GM10266 (cell line): ENCODE results near the gene ZBTB39.

Experiments used
- DNase-seq: peaks from one replicate; pipeline ENCODE4 v3.0.0; 2012; ENCODE audit errors: extremely low spot score
- TF ChIP-seq, protein P1 (sequence below): IDR thresholded peaks from 2 replicates; pipeline ENCODE4 v1.5.1; 2012; ENCODE audit warnings: mild to moderate bottlenecking, low read depth; ENCODE audit not compliant: control insufficient read depth, insufficient read depth; ENCODE audit errors: missing control alignments

The ZBTB39 gene

DNA sequence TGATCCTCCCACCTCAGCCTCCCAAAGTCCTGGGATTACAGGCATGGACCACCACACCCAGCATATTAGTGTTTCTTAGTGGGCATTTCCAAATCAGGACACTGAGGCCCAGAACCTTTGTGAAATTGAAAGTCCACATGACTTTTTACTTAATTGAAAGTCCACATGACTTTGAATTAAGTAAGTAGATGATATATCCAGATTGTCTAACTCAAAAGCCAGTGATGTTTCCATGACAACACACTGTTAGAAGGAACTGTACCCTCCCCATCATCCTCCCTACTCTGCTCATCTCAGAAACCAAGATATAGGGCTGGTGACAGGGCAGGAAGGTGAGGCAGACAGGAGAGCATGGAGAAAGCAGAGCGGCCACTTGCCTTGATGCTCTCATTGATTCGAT lies 36.3 kb upstream of the ZBTB39 start:
- DNase-seq, result no peak
- TF ChIP-seq, protein P1, sequence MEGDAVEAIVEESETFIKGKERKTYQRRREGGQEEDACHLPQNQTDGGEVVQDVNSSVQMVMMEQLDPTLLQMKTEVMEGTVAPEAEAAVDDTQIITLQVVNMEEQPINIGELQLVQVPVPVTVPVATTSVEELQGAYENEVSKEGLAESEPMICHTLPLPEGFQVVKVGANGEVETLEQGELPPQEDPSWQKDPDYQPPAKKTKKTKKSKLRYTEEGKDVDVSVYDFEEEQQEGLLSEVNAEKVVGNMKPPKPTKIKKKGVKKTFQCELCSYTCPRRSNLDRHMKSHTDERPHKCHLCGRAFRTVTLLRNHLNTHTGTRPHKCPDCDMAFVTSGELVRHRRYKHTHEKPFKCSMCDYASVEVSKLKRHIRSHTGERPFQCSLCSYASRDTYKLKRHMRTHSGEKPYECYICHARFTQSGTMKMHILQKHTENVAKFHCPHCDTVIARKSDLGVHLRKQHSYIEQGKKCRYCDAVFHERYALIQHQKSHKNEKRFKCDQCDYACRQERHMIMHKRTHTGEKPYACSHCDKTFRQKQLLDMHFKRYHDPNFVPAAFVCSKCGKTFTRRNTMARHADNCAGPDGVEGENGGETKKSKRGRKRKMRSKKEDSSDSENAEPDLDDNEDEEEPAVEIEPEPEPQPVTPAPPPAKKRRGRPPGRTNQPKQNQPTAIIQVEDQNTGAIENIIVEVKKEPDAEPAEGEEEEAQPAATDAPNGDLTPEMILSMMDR, result no peak

DNA sequence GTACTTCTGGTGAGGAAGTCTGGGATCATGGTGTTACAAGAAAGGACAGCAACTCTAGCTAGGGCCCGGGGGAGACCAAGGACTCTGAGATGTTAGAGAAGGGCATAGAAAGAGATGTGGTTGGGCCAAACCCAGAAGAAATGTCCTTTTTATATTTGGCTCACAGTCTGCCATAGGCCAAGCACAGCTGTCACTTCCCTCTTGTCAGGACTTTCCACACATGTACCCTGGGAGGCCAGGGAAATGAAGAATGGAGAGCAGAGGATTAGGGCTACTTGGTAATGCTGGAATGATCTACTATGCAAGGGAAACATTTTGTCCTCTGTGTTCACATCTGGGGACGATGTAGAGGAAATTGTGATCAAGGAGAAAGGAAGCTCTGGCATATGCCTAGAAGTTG lies 34.4 kb upstream of the ZBTB39 start:
- DNase-seq, result no peak
- TF ChIP-seq, protein P1, result no peak

DNA sequence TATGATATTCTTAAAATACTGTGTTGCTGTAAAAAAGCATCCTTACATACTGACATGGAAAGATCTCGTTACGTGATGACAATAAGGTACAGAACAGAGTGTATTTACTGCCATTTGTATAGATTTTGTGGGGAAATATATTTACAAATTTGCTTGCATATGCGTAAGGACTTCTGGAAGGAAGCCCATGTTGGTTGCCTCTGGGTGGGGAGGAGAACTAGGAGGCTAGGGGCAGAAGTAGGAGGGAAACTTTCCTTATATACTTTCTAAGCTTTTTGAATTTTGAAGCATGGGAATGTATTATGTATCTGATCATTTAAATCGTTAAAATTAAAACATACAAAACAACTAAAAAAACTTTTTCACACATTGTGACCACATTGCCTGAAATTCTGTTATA lies 33.9 kb upstream of the ZBTB39 start:
- TF ChIP-seq, protein P1, result no peak

DNA sequence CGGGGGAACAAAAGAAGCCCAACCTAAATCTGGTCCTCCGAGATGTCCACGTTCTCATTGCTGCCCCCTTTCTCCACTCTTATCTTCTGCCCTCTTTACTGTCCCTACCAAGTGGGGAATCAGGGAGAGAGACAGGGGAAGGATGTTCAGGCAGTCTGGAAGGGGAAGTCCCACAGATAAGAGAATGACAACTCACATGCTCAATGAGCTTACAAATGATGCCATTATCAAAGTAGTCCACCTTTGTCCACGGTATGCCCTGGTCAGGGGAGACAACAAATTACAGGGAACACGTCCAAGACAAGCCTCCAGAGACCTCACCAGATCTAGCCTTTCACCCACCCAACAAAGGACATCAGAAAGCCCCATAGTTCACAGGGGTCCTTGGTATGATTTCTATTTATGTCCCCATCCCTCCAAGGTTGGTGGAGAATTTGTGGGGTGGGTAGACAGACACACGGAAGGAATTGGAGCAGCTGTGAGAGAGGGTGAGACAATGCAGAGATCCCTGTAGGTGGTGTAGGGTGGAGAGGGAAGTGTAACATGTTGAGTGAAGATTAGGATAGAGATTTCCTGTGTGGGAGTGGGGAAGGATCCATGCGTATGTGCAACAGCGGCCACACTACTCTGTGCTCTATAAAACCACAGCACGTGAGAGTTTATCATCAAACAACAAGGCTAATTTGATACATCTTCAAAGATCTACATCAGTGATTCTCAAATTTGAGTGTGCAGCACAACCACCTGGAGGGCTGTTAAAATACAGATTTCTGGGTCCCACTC lies 32.9 kb upstream of the ZBTB39 start:
- TF ChIP-seq, protein P1, result no peak
- no peak for DNase-seq

More for the DNA sequence above, 33.9 kb upstream of the ZBTB39 start:
- no peak for DNase-seq

DNA sequence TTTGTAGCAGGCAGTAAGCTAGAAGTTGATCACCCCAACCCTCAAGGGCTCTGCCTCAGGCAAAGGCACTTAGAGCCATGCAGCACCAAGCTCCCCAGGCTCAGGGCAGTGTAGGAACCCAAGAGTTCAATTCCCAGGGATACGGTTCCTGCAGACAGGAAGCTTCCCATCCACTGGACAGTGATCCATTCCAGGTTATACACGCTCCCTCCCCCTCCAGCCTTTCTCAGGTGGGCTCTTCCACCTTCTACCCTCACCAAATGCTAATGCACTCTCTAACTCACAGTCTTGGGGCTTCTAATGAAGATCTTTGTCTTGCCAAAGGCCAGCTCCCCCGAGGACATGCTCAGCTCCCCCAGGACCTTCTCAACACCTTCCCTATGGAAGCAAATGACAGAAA lies 30.9 kb upstream of the ZBTB39 start:
- TF ChIP-seq, protein P1, result no peak
- no peak for DNase-seq

DNA sequence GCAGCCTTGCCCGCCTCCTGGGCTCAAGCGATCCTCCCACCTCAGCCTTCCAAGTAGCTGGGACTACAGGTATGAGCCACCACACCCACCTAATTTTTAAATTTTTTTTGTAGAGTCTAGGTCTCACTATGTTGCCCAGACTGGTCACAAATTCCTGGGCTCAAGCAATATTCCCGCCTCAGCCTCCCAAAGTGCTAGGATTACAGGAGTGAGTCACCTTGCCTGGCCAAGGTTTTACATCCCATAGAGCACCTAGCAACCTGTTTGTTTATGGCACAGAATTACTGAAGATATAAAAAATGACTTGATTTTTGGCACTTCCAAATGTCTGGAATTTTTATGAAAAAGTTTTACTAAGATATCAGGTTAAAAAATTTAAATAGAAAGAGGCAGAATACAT lies 27.1 kb upstream of the ZBTB39 start:
- DNase-seq, result no peak
- TF ChIP-seq, protein P1, result no peak

DNA sequence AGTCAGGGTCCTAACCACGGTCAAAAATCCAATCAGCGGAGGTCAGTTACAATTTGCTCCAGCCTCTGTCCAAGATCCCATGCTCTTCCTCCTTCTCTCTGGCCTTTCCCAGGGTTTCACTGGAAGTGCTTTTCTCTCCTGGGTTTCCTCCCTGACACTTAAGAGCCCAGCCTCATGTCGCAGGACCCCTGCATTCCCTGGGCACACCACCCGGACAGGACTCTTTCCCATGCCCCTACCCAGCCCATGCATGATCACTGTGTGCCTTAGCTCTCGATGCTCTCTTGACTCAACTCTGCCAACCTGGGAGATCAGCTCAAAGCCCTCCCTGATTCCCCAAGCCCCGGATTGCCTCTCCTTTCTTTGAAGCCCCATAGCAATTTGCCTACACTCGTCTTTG lies 25.4 kb upstream of the ZBTB39 start:
- DNase-seq, result no peak
- TF ChIP-seq, protein P1, result no peak
